GM12891 (cell line): ENCODE data around the gene OPCML.

Experiments used
- POLR2A ChIP-seq: IDR thresholded peaks from 2 replicates; pipeline ENCODE4 v1.6.1; 2011; ENCODE audit warnings: low read depth, low read length, control low read depth
- POLR2AphosphoS5 ChIP-seq: IDR thresholded peaks from 2 replicates; pipeline ENCODE4 v1.6.1; 2011; ENCODE audit warnings: low read depth, low read length, control low read depth
- SPI1 ChIP-seq: IDR thresholded peaks from 2 replicates; pipeline ENCODE4 v1.6.1; 2011; ENCODE audit warnings: low read depth, low read length, control low read depth
- TAF1 ChIP-seq: IDR thresholded peaks from 2 replicates; pipeline ENCODE4 v1.6.1; 2011; ENCODE audit warnings: low read depth, low read length, control low read depth

- TF ChIP-seq POLR2AphosphoS5 (no peak), POLR2A (no peak), SPI1 (no peak), TAF1 (no peak)
These were observed 813.3 kb downstream of the OPCML start for GRCh38 chr11:132718711-132719671.
